NCI-H146 (cell line): ENCODE data around the gene ANGPTL5.
"Not testable (repeated sequence)": the region's sequence is repeated elsewhere in the genome, so short reads cannot be mapped to it uniquely, and the experiment has no call there.

ENCODE experiments used
- DNase-seq: peaks from one replicate; lab custom pipeline; 2025; lab: John Stamatoyannopoulos, UW

Gene ANGPTL5

GRCh38 chr11:101916422-101916821 lies at the start of gene ANGPTL5:
ANGPTL5 (minus strand) TSS chr11:101916522; CDS start chr11:101907909, 8,613 bp downstream.
- DNase-seq: no peak

GRCh38 chr11:101964200-101964599 lies 47.9 kb upstream of the ANGPTL5 start:
- DNase-seq: not testable (repeated sequence)

GRCh38 chr11:101960231-101960630 lies 43.9 kb upstream of the ANGPTL5 start:
- DNase-seq: no peak

- DNase-seq: no peak
These were observed 39.4 kb upstream of the ANGPTL5 start for GRCh38 chr11:101955701-101956100.

GRCh38 chr11:101955278-101955677 lies 39.0 kb upstream of the ANGPTL5 start:
- DNase-seq: no peak

GRCh38 chr11:101949680-101950220 lies 33.4 kb upstream of the ANGPTL5 start:
- no peak for DNase-seq

GRCh38 chr11:101945448-101945847 lies 29.1 kb upstream of the ANGPTL5 start:
- DNase-seq: no peak

- no peak for DNase-seq
These were observed 28.6 kb upstream of the ANGPTL5 start for GRCh38 chr11:101944923-101945322.

- no peak for DNase-seq
These were observed 24.7 kb upstream of the ANGPTL5 start for GRCh38 chr11:101940901-101941520.

- DNase-seq: no peak
These were observed 15.4 kb upstream of the ANGPTL5 start for GRCh38 chr11:101931692-101932091.

GRCh38 chr11:101929294-101929915 lies 13.1 kb upstream of the ANGPTL5 start:
- DNase-seq: no peak

- no peak for DNase-seq
These were observed 7.2 kb upstream of the ANGPTL5 start for GRCh38 chr11:101923554-101923953.

- no peak for DNase-seq
These were observed 4.7 kb upstream of the ANGPTL5 start for GRCh38 chr11:101920992-101921391.

GRCh38 chr11:101917226-101917625 lies 904 bp upstream of the ANGPTL5 start:
- no peak for DNase-seq

GRCh38 chr11:101915791-101916291 lies 481 bp downstream of the ANGPTL5 start:
- no peak for DNase-seq

- peak; percentile 82 for DNase-seq
These were observed 1.4 kb downstream of the ANGPTL5 start, which contains the start of gene CEP126 for GRCh38 chr11:101914738-101915426. CEP126 (plus strand) TSS chr11:101915010; CDS start chr11:101915285, 275 bp downstream.

GRCh38 chr11:101914341-101914737 lies 2.0 kb downstream of the ANGPTL5 start:
- no peak for DNase-seq

GRCh38 chr11:101913656-101914055 lies 2.7 kb downstream of the ANGPTL5 start:
- DNase-seq: no peak

- no peak for DNase-seq
These were observed 3.5 kb downstream of the ANGPTL5 start for GRCh38 chr11:101912823-101913284.

- DNase-seq: no peak
These were observed 7.2 kb downstream of the ANGPTL5 start for GRCh38 chr11:101909087-101909486.

GRCh38 chr11:101907815-101908214 lies 8.5 kb downstream of the ANGPTL5 start:
- no peak for DNase-seq

- no peak for DNase-seq
These were observed 21.8 kb downstream of the ANGPTL5 start for GRCh38 chr11:101894505-101894904.

GRCh38 chr11:101889767-101890166 lies 26.6 kb downstream of the ANGPTL5 start:
- DNase-seq: no peak
